Measurements from ENCODE around the gene OR8K3.

OR8K3 gene

GRCh38 chr11:56314844-56315243 is at the start of gene OR8K3:
Gene OR8K3 (plus strand): TSS chr11:56315144. CDS start chr11:56318307, 3,163 bp downstream.
- Histone ChIP-seq H3K27ac (no peak within 1 kb of the TSS), H3K27me3 (no peaks in the 10 kb centered on the region), H4K20me1 (no peaks in the 10 kb centered on the region), H3K4me1 (no peaks in the 10 kb centered on the region), H3K4me3 (no peak within 1 kb of the TSS), H3K36me3 (no peaks in the 10 kb centered on the region), H3K4me2 (no peak within 1 kb of the TSS), H3K9ac (no peak within 1 kb of the TSS), H3K9me3 (no peaks in the 10 kb centered on the region)
- TF ChIP-seq Cebpa-rat (IDR thresholded peaks at IDR 0.05): no peak

GRCh38 chr11:56271092-56271491 is 43.9 kb upstream of the OR8K3 start:
- no peak for TF ChIP-seq Cebpa-rat (IDR thresholded peaks at IDR 0.05)
- Histone ChIP-seq H3K9ac (no peak overlapping the region), H3K27ac (no peak overlapping the region), H3K4me2 (no peak overlapping the region), H4K20me1 (no peaks in the 10 kb centered on the region), H3K4me1 (no peaks in the 10 kb centered on the region), H3K4me3 (no peak overlapping the region), H3K36me3 (no peaks in the 10 kb centered on the region), H3K9me3 (no peaks in the 10 kb centered on the region), H3K27me3 (no peaks in the 10 kb centered on the region)

GRCh38 chr11:56273854-56274253 is 41.1 kb upstream of the OR8K3 start, which contains the start of gene OR5T1:
Gene OR5T1 (plus strand): TSS chr11:56274154. CDS start chr11:56275639, 1,485 bp downstream.
- Histone ChIP-seq H3K4me1 (no peaks in the 10 kb centered on the region), H3K9me3 (no peaks in the 10 kb centered on the region), H3K36me3 (no peaks in the 10 kb centered on the region), H3K4me3 (no peak within 1 kb of the TSS), H3K9ac (no peak within 1 kb of the TSS), H4K20me1 (no peaks in the 10 kb centered on the region), H3K27me3 (no peaks in the 10 kb centered on the region), H3K4me2 (no peak within 1 kb of the TSS), H3K27ac (no peak within 1 kb of the TSS)
- no peak for TF ChIP-seq Cebpa-rat (IDR thresholded peaks at IDR 0.05)

GRCh38 chr11:56292154-56292553 is 22.8 kb upstream of the OR8K3 start, which contains the start of gene OR8H1:
Gene OR8H1 (minus strand): TSS chr11:56292254. CDS start chr11:56291062, 1,192 bp downstream.
- TF ChIP-seq Cebpa-rat (IDR thresholded peaks at IDR 0.05): no peak
- no peaks in the 10 kb centered on the region for H4K20me1 ChIP-seq
- H3K9ac ChIP-seq: no peak within 1 kb of the TSS
- H3K4me2 ChIP-seq: no peak within 1 kb of the TSS
- no peaks in the 10 kb centered on the region for H3K27me3 ChIP-seq
- no peaks in the 10 kb centered on the region for H3K9me3 ChIP-seq
- no peak within 1 kb of the TSS for H3K27ac ChIP-seq
- no peaks in the 10 kb centered on the region for H3K36me3 ChIP-seq
- no peak within 1 kb of the TSS for H3K4me3 ChIP-seq
- H3K4me1 ChIP-seq: no peaks in the 10 kb centered on the region

- Histone ChIP-seq H4K20me1 (no peaks in the 10 kb centered on the region), H3K27ac (no peak overlapping the region), H3K27me3 (no peaks in the 10 kb centered on the region), H3K4me3 (no peak overlapping the region), H3K9me3 (no peaks in the 10 kb centered on the region), H3K9ac (no peak overlapping the region), H3K4me1 (no peaks in the 10 kb centered on the region), H3K4me2 (no peak overlapping the region), H3K36me3 (no peaks in the 10 kb centered on the region)
- no peak for TF ChIP-seq Cebpa-rat (IDR thresholded peaks at IDR 0.05)
Measured at GRCh38 chr11:56296898-56297297, 18.0 kb upstream of the OR8K3 start.

GRCh38 chr11:56307836-56308235 is 7.1 kb upstream of the OR8K3 start:
- Histone ChIP-seq H3K9ac (no peak overlapping the region), H3K27ac (no peak overlapping the region), H3K27me3 (no peaks in the 10 kb centered on the region), H4K20me1 (no peaks in the 10 kb centered on the region), H3K4me1 (no peaks in the 10 kb centered on the region), H3K9me3 (no peaks in the 10 kb centered on the region), H3K36me3 (no peaks in the 10 kb centered on the region), H3K4me2 (no peak overlapping the region), H3K4me3 (no peak overlapping the region)
- no peak for TF ChIP-seq Cebpa-rat (IDR thresholded peaks at IDR 0.05)

- no peak overlapping the region for H3K9ac ChIP-seq
- no peaks in the 10 kb centered on the region for H3K9me3 ChIP-seq
- H4K20me1 ChIP-seq: no peaks in the 10 kb centered on the region
- H3K36me3 ChIP-seq: no peaks in the 10 kb centered on the region
- H3K4me2 ChIP-seq: no peak overlapping the region
- H3K27ac ChIP-seq: no peak overlapping the region
- no peaks in the 10 kb centered on the region for H3K27me3 ChIP-seq
- no peak overlapping the region for H3K4me3 ChIP-seq
- no peak for TF ChIP-seq Cebpa-rat (IDR thresholded peaks at IDR 0.05)
- no peaks in the 10 kb centered on the region for H3K4me1 ChIP-seq
Measured at GRCh38 chr11:56331861-56332491, 17.0 kb downstream of the OR8K3 start.

GRCh38 chr11:56333156-56333555 is 18.2 kb downstream of the OR8K3 start:
- no peak overlapping the region for H3K4me3 ChIP-seq
- H3K4me1 ChIP-seq: no peaks in the 10 kb centered on the region
- no peak overlapping the region for H3K9ac ChIP-seq
- no peaks in the 10 kb centered on the region for H3K36me3 ChIP-seq
- H3K27ac ChIP-seq: no peak overlapping the region
- no peaks in the 10 kb centered on the region for H4K20me1 ChIP-seq
- no peaks in the 10 kb centered on the region for H3K27me3 ChIP-seq
- no peak overlapping the region for H3K4me2 ChIP-seq
- no peaks in the 10 kb centered on the region for H3K9me3 ChIP-seq
- no peak for TF ChIP-seq Cebpa-rat (IDR thresholded peaks at IDR 0.05)

GRCh38 chr11:56340289-56340688 is 25.3 kb downstream of the OR8K3 start:
- Histone ChIP-seq H3K9me3 (no peaks in the 10 kb centered on the region), H3K27ac (no peak overlapping the region), H3K36me3 (no peaks in the 10 kb centered on the region), H4K20me1 (no peaks in the 10 kb centered on the region), H3K9ac (no peak overlapping the region), H3K4me1 (no peaks in the 10 kb centered on the region), H3K4me2 (no peak overlapping the region), H3K27me3 (no peaks in the 10 kb centered on the region), H3K4me3 (no peak overlapping the region)
- no peak for TF ChIP-seq Cebpa-rat (IDR thresholded peaks at IDR 0.05)

- no peak within 1 kb of the TSS for H3K27ac ChIP-seq
- H3K4me2 ChIP-seq: no peak within 1 kb of the TSS
- no peak within 1 kb of the TSS for H3K4me3 ChIP-seq
- H3K9me3 ChIP-seq: no peaks in the 10 kb centered on the region
- no peaks in the 10 kb centered on the region for H3K27me3 ChIP-seq
- H4K20me1 ChIP-seq: no peaks in the 10 kb centered on the region
- no peak for TF ChIP-seq Cebpa-rat (IDR thresholded peaks at IDR 0.05)
- H3K4me1 ChIP-seq: no peaks in the 10 kb centered on the region
- no peak within 1 kb of the TSS for H3K9ac ChIP-seq
- no peaks in the 10 kb centered on the region for H3K36me3 ChIP-seq
Measured at GRCh38 chr11:56345739-56346138, 30.8 kb downstream of the OR8K3 start, which contains the start of gene OR8K1. Gene OR8K1 (plus strand): TSS chr11:56346039. CDS start chr11:56346039, 0 bp downstream.
